ENCODE data around the gene YJU2.
"Not testable (repeated sequence)": the region's sequence is repeated elsewhere in the genome, so short reads cannot be mapped to it uniquely, and the experiment has no call there.

GRCh38 chr19:4231521-4231920 is 15.4 kb upstream of the YJU2 start:
- TF ChIP-seq CTCF (conservative IDR thresholded peaks at IDR 0.05; ENCODE audit: low read depth in 2 of 2); EZH2 (IDR thresholded peaks at IDR 0.05; ENCODE audit: low read depth, unreplicated experiment); REST (IDR thresholded peaks at IDR 0.05; ENCODE audit: unreplicated experiment); ETS1 (IDR thresholded peaks at IDR 0.05); POLR2AphosphoS5 (IDR thresholded peaks at IDR 0.05; ENCODE audit: low read depth); EZH2phosphoT487 (IDR thresholded peaks at IDR 0.05; ENCODE audit: unreplicated experiment); JUNB (IDR thresholded peaks at IDR 0.05; ENCODE audit: unreplicated experiment); CREB1 (CRISPR knock-in tag; IDR thresholded peaks at IDR 0.05; ENCODE audit: low read depth); ZNF462 (CRISPR knock-in tag; IDR thresholded peaks at IDR 0.05): not testable (repeated sequence)
